Spleen (tissue), 11 donors: Measurements from ENCODE around the gene WSCD1. TPM values are rescaled to one million over a fixed set of nuclear protein-coding genes. Genes with fewer than 3 reads are reported as not detected.

Source experiments
- DNase-seq: peaks from one replicate; pipeline ENCODE4 v3.0.0-alpha.2; 2020
- H3K27ac ChIP-seq, 8 donors: fragments of 200-600 bp; sonication (generic) in 7 of 8; 1 replicate in 4 of 8; 2 replicates in 4 of 8; pipeline versions ENCODE4 v1.5.0 to v1.8.0; 2016 to 2021; ENCODE audit warnings: inconsistent platforms in 4 of 8, mild to moderate bottlenecking in 4 of 8, moderate library complexity in 1 of 8
- H3K27me3 ChIP-seq, 7 donors: fragments of 200-600 bp; sonication (generic) in 6 of 7; replicated peaks in 1 of 7; 1 replicate in 4 of 7; 2 replicates in 3 of 7; pipeline versions ENCODE4 v1.5.0 to v1.8.0; 2016 to 2021; ENCODE audit warnings: inconsistent platforms in 3 of 7, mild to moderate bottlenecking in 1 of 7
- H3K36me3 ChIP-seq, 6 donors: fragments of 200-600 bp; sonication (generic) in 5 of 6; 1 replicate in 4 of 6; 2 replicates in 2 of 6; pipeline versions ENCODE4 v1.5.0 to v1.8.0; 2016 to 2021; ENCODE audit warnings: inconsistent platforms in 2 of 6
- H3K4me1 ChIP-seq, 6 donors: fragments of 200-600 bp; sonication (generic) in 5 of 6; 1 replicate in 3 of 6; 2 replicates in 3 of 6; pipeline versions ENCODE4 v1.5.0 to v1.8.0; 2016 to 2021; ENCODE audit warnings: inconsistent platforms in 3 of 6
- H3K4me3 ChIP-seq, 8 donors: fragments of 200-600 bp; sonication (generic) in 7 of 8; 1 replicate in 4 of 8; 2 replicates in 4 of 8; pipeline versions ENCODE4 v1.5.0 to v1.8.0; 2016 to 2021; ENCODE audit warnings: inconsistent platforms in 4 of 8, mild to moderate bottlenecking in 4 of 8, moderate library complexity in 2 of 8
- H3K9me3 ChIP-seq, 8 donors: fragments of 200-600 bp; sonication (generic) in 7 of 8; 1 replicate in 4 of 8; 2 replicates in 4 of 8; pipeline versions ENCODE4 v1.5.0 to v1.8.0; 2016 to 2021; ENCODE audit warnings: inconsistent platforms in 4 of 8
- CTCF ChIP-seq, 11 experiments: fragments of 200-600 bp in 7 of 11; fragments of 450-650 bp in 4 of 11; sonication (generic) in 4 of 11; IDR thresholded peaks in 8 of 11; conservative IDR thresholded peaks in 3 of 11; 1 replicate in 7 of 11; 2 replicates in 4 of 11; pipeline versions ENCODE4 v1.4.0 to v1.8.0; 2016 to 2021; ENCODE audit warnings: antibody characterized with exemption in 11 of 11, inconsistent platforms in 4 of 11, mild to moderate bottlenecking in 1 of 11
- POLR2A ChIP-seq, 3 donors: fragments of 450-650 bp; IDR thresholded peaks; one replicate each; pipeline ENCODE4 v1.5.1; 2017; ENCODE audit warnings: antibody characterized with exemption in 3 of 3, mild to moderate bottlenecking in 1 of 3
- POLR2AphosphoS5 ChIP-seq, 3 donors: sonication (generic); formaldehyde crosslinking; IDR thresholded peaks; one replicate each; pipeline ENCODE4 v1.5.1; 2017; ENCODE audit warnings: antibody characterized with exemption in 3 of 3
- WGBS, 5 donors: extraction: QIAGEN DNeasy Blood & Tissue Kit in 3 of 5; methylation state at CpG; one replicate each; pipeline versions ENCODE4 v1.1.5 to v1.1.7; 2013 to 2018; 5-methylcytosine and 5-hydroxymethylcytosine counted together
- intact Hi-C: fragments of 100-400 bp; cut with DNase I; formaldehyde crosslinking; loops from one replicate; pipeline ENCODE4 v1.15.0; 2023; ENCODE audit warnings: low total_unique reads
- polyA plus RNA-seq, 3 donors: library from polyadenylated mRNA; stranded (reverse); fragments of 200-250 nt; gene quantifications; one replicate each; pipeline ENCODE4 v1.2.1, GENCODE V29; 2013
- total RNA-seq, 7 donors: library from RNA; depleted of rRNA in 3 of 7; stranded (reverse); fragments of >200 nt in 3 of 7; fragmentation: NEBNext Ultra II Directional in 4 of 7; extraction: Animal tissue kit (Norgen Biotek cat#: 25700) in 4 of 7; gene quantifications; one replicate each; pipeline versions ENCODE4 v1.1.0 to v1.2.1, GENCODE V29; 2016 to 2021
- donor health status: healthy with polysubstance abuse.
- donor health status: DM: no; HTN: no; CAD: no; lungs with moderate emphysema.
- donor health status: DM: no; HTN: no; CAD: no.
- donor health status: Bipolar disorder and iron deficiency.
- donor health status: healthy.
- donor health status: DM: no; HTN: no; CAD: no.
- donor health status: DM: yes; HTN: yes; CAD: no.

WSCD1 gene
- total and polyA plus RNA-seq, 10 donors: 2.4 to 84.1 (median 44.3) TPM

GRCh38 chr17:6153375-6153774 is 83.2 kb downstream of the WSCD1 start:
- H3K9me3 ChIP-seq: no peaks in the 10 kb centered on the region
- no peak for DNase-seq
- TF ChIP-seq CTCF (IDR thresholded peaks at IDR 0.05 in 8 of 11, conservative IDR thresholded peaks at IDR 0.05 in 3 of 11) (no peak), POLR2AphosphoS5 (IDR thresholded peaks at IDR 0.05) (no peak), POLR2A (IDR thresholded peaks at IDR 0.05) (no peak)
- 61 to 81% (median 66%) methylated on average over 6 of the region's 6 CpGs for WGBS, 5 donors
- no peak overlapping the region for H3K4me3 ChIP-seq
- H3K4me1 ChIP-seq: no peaks in the 10 kb centered on the region
- intact Hi-C loops: no loop called here
- no peaks in the 10 kb centered on the region for H3K36me3 ChIP-seq
- peaks cover 0 to 43% (median 0%) of the 10 kb centered on the region in 7 donors for H3K27me3 ChIP-seq
- H3K27ac ChIP-seq: peak overlapping the region in 1 of 8 donors; percentile 6

- no peaks in the 10 kb centered on the region for H3K36me3 ChIP-seq
- 73 to 94% (median 79%) methylated on average over 4 of the region's 4 CpGs for WGBS, 5 donors
- intact Hi-C loops: no loop called here
These were observed 87.5 kb downstream of the WSCD1 start for GRCh38 chr17:6157716-6158115.

GRCh38 chr17:6159541-6160231 is 89.5 kb downstream of the WSCD1 start:
- no peak for TF ChIP-seq POLR2A (IDR thresholded peaks at IDR 0.05)
- TF ChIP-seq POLR2AphosphoS5 (IDR thresholded peaks at IDR 0.05): no peak
- no peak for TF ChIP-seq CTCF (IDR thresholded peaks at IDR 0.05 in 8 of 11, conservative IDR thresholded peaks at IDR 0.05 in 3 of 11)
- Histone ChIP-seq H3K36me3 (no peaks in the 10 kb centered on the region), H3K4me3 (no peak overlapping the region), H3K27me3 (peaks cover 0 to 16% (median 0%) of the 10 kb centered on the region in 7 donors), H3K27ac (no peak overlapping the region), H3K4me1 (peaks cover 0 to 7% (median 0%) of the 10 kb centered on the region in 6 donors), H3K9me3 (no peaks in the 10 kb centered on the region)
- intact Hi-C loops: no loop called here
- DNase-seq: no peak
- WGBS, 5 donors: 66 to 79% (median 74%) methylated on average over 15 of the region's 15 CpGs

More at GRCh38 chr17:6157716-6158115, 87.5 kb downstream of the WSCD1 start:
- Histone ChIP-seq H3K27me3 (peaks cover 0 to 11% (median 0%) of the 10 kb centered on the region in 7 donors), H3K4me3 (no peak overlapping the region), H3K9me3 (no peaks in the 10 kb centered on the region), H3K4me1 (peaks cover 0 to 7% (median 0%) of the 10 kb centered on the region in 6 donors), H3K27ac (no peak overlapping the region)
- TF ChIP-seq POLR2A (IDR thresholded peaks at IDR 0.05) (no peak), CTCF (IDR thresholded peaks at IDR 0.05 in 8 of 11, conservative IDR thresholded peaks at IDR 0.05 in 3 of 11) (no peak), POLR2AphosphoS5 (IDR thresholded peaks at IDR 0.05) (no peak)
- no peak for DNase-seq

GRCh38 chr17:6160232-6160555 is 90.0 kb downstream of the WSCD1 start:
- 71 to 86% (median 77%) methylated on average over 8 of the region's 8 CpGs for WGBS, 5 donors
- Histone ChIP-seq H3K27ac (no peak overlapping the region), H3K9me3 (no peaks in the 10 kb centered on the region), H3K4me1 (peaks cover 0 to 7% (median 0%) of the 10 kb centered on the region in 6 donors), H3K4me3 (no peak overlapping the region), H3K27me3 (peaks cover 0 to 21% (median 0%) of the 10 kb centered on the region in 7 donors), H3K36me3 (no peaks in the 10 kb centered on the region)
- intact Hi-C loops: no loop called here
- DNase-seq: no peak
- TF ChIP-seq POLR2AphosphoS5 (IDR thresholded peaks at IDR 0.05): no peak
- TF ChIP-seq CTCF (IDR thresholded peaks at IDR 0.05 in 8 of 11, conservative IDR thresholded peaks at IDR 0.05 in 3 of 11): no peak
- TF ChIP-seq POLR2A (IDR thresholded peaks at IDR 0.05): no peak
